K562 treated with DMSO at 1 percent for 48 hours (cell line): ENCODE data around the gene COX7A2L. TPM values are rescaled to one million over a fixed set of nuclear protein-coding genes. Genes with fewer than 3 reads are reported as not detected.

ENCODE experiments used
- total RNA-seq: library from RNA; unstranded; fragments of 300-600 nt; gene quantifications from 2 replicates; pipeline ENCODE4 v1.2.3, GENCODE V29; 2022; ENCODE audit warnings: low replicate concordance; ENCODE audit errors: extremely low read depth

Gene COX7A2L
- not detected in 2 replicates for total RNA-seq

GRCh38 chr2:42360890-42361727 lies at the start of gene COX7A2L:
TSS of gene COX7A2L (minus strand) at chr2:42361217. CDS start at chr2:42361161, 56 bp downstream.

Other genes starting within 250 kb of the COX7A2L start
- gene EML4, start 191.9 kb downstream of the COX7A2L start, total RNA-seq, result not detected in 2 replicates
- gene KCNG3, start 132.8 kb upstream of the COX7A2L start, total RNA-seq, result not detected in 2 replicates
- 308 TPM in 1 of 2 replicates, not detected in the other for gene MTA3, start 207.4 kb upstream of the COX7A2L start, total RNA-seq